ENCODE results near the gene TP53RK.

The TP53RK gene

GRCh38 chr20:46689082-46689753 is at the start of gene TP53RK:
Gene TP53RK, minus strand, starts transcription at chr20:46689444. Its CDS starts 30 bp downstream, at chr20:46689414.
- DNase-seq (ENCODE audit: low read depth in 2 of 2): peak; percentile 91 to 97

GRCh38 chr20:46735436-46735835 is 46.2 kb upstream of the TP53RK start:
- no peak for DNase-seq (ENCODE audit: low read depth in 2 of 2)

- DNase-seq (ENCODE audit: low read depth in 2 of 2): no peak
Observed at GRCh38 chr20:46731770-46732169, 42.5 kb upstream of the TP53RK start.

GRCh38 chr20:46725186-46726165 is 36.2 kb upstream of the TP53RK start:
- DNase-seq (ENCODE audit: low read depth in 2 of 2): no peak

- DNase-seq (ENCODE audit: low read depth in 2 of 2): no peak
Observed at GRCh38 chr20:46724343-46724959, 35.2 kb upstream of the TP53RK start.

GRCh38 chr20:46723039-46723438 is 33.8 kb upstream of the TP53RK start:
- DNase-seq (ENCODE audit: low read depth in 2 of 2): no peak

GRCh38 chr20:46722450-46722849 is 33.2 kb upstream of the TP53RK start:
- no peak for DNase-seq (ENCODE audit: low read depth in 2 of 2)

GRCh38 chr20:46721476-46721875 is 32.2 kb upstream of the TP53RK start:
- DNase-seq (ENCODE audit: low read depth in 2 of 2): no peak

GRCh38 chr20:46720776-46721425 is 31.7 kb upstream of the TP53RK start:
- peak in 1 of 2 donors; percentile 3 for DNase-seq (ENCODE audit: low read depth in 2 of 2)

GRCh38 chr20:46720019-46720418 is 30.8 kb upstream of the TP53RK start:
- DNase-seq (ENCODE audit: low read depth in 2 of 2): no peak

- DNase-seq (ENCODE audit: low read depth in 2 of 2): no peak
Observed at GRCh38 chr20:46717818-46718541, 28.7 kb upstream of the TP53RK start.

GRCh38 chr20:46715292-46715756 is 26.1 kb upstream of the TP53RK start:
- DNase-seq (ENCODE audit: low read depth in 2 of 2): no peak

- DNase-seq (ENCODE audit: low read depth in 2 of 2): no peak
Observed at GRCh38 chr20:46713957-46714834, 25.0 kb upstream of the TP53RK start.

- no peak for DNase-seq (ENCODE audit: low read depth in 2 of 2)
Observed at GRCh38 chr20:46712056-46712636, 22.9 kb upstream of the TP53RK start.

- no peak for DNase-seq (ENCODE audit: low read depth in 2 of 2)
Observed at GRCh38 chr20:46710153-46710913, 21.1 kb upstream of the TP53RK start.

- no peak for DNase-seq (ENCODE audit: low read depth in 2 of 2)
Observed at GRCh38 chr20:46709459-46710152, 20.4 kb upstream of the TP53RK start, which contains the start of gene SLC2A10. Gene SLC2A10, plus strand, starts transcription at chr20:46709649. Its CDS starts 88 bp downstream, at chr20:46709737.

GRCh38 chr20:46709055-46709458 is 19.8 kb upstream of the TP53RK start:
- DNase-seq (ENCODE audit: low read depth in 2 of 2): no peak
